GM23338 (cell line): ENCODE data around the gene ZFP36L1. TPM values are rescaled to one million over a fixed set of nuclear protein-coding genes. Genes with fewer than 3 reads are reported as not detected.

ENCODE experiments used
- ATAC-seq: fragments of 200-7000 bp; cut with Tn5 transposase; 3 replicates; pipeline ENCODE4 v1.9.1; 2020
- DNase-seq: peaks from one replicate; pipeline ENCODE4 v3.0.0-alpha.2; 2015; ENCODE audit warnings: low spot score
- H2AFZ ChIP-seq: fragments of 200-600 bp; sonication (generic); 2 replicates; pipeline ENCODE4 v1.8.0; 2016; ENCODE audit warnings: antibody characterized with exemption, mild to moderate bottlenecking, moderate library complexity
- H3F3A ChIP-seq: fragments of 200-600 bp; sonication (generic); replicated peaks from 2 replicates; pipeline ENCODE4 v1.8.0; 2017; ENCODE audit warnings: antibody characterized with exemption, mixed run types, low read depth
- H3K27ac ChIP-seq: fragments of 200-600 bp; sonication (generic); 2 replicates; pipeline ENCODE4 v1.6.1; 2016; ENCODE audit warnings: low read depth
- H3K27me3 ChIP-seq: fragments of 200-600 bp; sonication (generic); 2 replicates; pipeline ENCODE4 v1.8.0; 2016; ENCODE audit warnings: mild to moderate bottlenecking, mixed run types, moderate library complexity; ENCODE audit not compliant: insufficient read depth
- H3K36me3 ChIP-seq: fragments of 200-600 bp; sonication (generic); 2 replicates; pipeline ENCODE4 v1.8.0; 2016; ENCODE audit warnings: mild to moderate bottlenecking; ENCODE audit not compliant: insufficient read depth
- H3K4me1 ChIP-seq: fragments of 200-600 bp; sonication (generic); 2 replicates; pipeline ENCODE4 v1.8.0; 2016; ENCODE audit warnings: mild to moderate bottlenecking, moderate library complexity; ENCODE audit not compliant: insufficient read depth
- H3K4me2 ChIP-seq: fragments of 200-600 bp; sonication (generic); 2 replicates; pipeline ENCODE4 v1.7.1; 2017; ENCODE audit warnings: mixed run types
- H3K4me3 ChIP-seq: fragments of 200-600 bp; sonication (generic); 2 replicates; pipeline ENCODE4 v1.6.1; 2016; ENCODE audit warnings: mixed run types
- H3K79me2 ChIP-seq: fragments of 200-600 bp; sonication (generic); replicated peaks from 2 replicates; pipeline ENCODE4 v1.8.0; 2017; ENCODE audit warnings: mild to moderate bottlenecking; ENCODE audit not compliant: insufficient read depth
- H3K9me2 ChIP-seq: fragments of 200-600 bp; sonication (generic); 2 replicates; pipeline ENCODE4 v1.8.0; 2017; ENCODE audit not compliant: insufficient read depth
- H4K20me1 ChIP-seq: fragments of 200-600 bp; sonication (generic); replicated peaks from 2 replicates; pipeline ENCODE4 v1.8.0; 2017; ENCODE audit warnings: mild to moderate bottlenecking; ENCODE audit not compliant: insufficient read depth
- H3K27ac Mint-ChIP-seq: 2 replicates; pipeline ENCODE4 v1.8.0; 2020; ENCODE audit warnings: inconsistent platforms, mild to moderate bottlenecking, moderate library complexity, mixed read lengths
- H3K27me3 Mint-ChIP-seq: 3 replicates; pipeline ENCODE4 v1.8.0; 2022; ENCODE audit warnings: low read depth, mild to moderate bottlenecking, moderate library complexity, mixed read lengths, inconsistent platforms; ENCODE audit not compliant: insufficient read depth, poor library complexity
- H3K36me3 Mint-ChIP-seq: 3 replicates; pipeline ENCODE4 v1.8.0; 2021; ENCODE audit warnings: low read depth, mild to moderate bottlenecking, inconsistent platforms, moderate library complexity, mixed read lengths
- H3K4me1 Mint-ChIP-seq: 3 replicates; pipeline ENCODE4 v1.8.0; 2020; ENCODE audit warnings: mild to moderate bottlenecking, inconsistent platforms, mixed read lengths
- H3K4me3 Mint-ChIP-seq: 3 replicates; pipeline ENCODE4 v1.8.0; 2021; ENCODE audit warnings: moderate library complexity, mild to moderate bottlenecking, inconsistent platforms, mixed read lengths
- H3K9me3 Mint-ChIP-seq: 3 replicates; pipeline ENCODE4 v1.8.0; 2020; ENCODE audit warnings: moderate library complexity, mild to moderate bottlenecking, inconsistent platforms, mixed read lengths
- CREB1 ChIP-seq: fragments of 250-450 bp; sonication (Bioruptor Pico); IDR thresholded peaks from 2 replicates; pipeline ENCODE4 v1.5.0; 2020; ENCODE audit warnings: low read depth, mild to moderate bottlenecking, moderate library complexity
- EZH2 ChIP-seq: fragments of 200-600 bp; sonication (generic); IDR thresholded peaks from one replicate; pipeline ENCODE4 v1.8.0; 2017; ENCODE audit warnings: antibody characterized with exemption, mild to moderate bottlenecking, low read depth; ENCODE audit not compliant: unreplicated experiment
- EZH2phosphoT487 ChIP-seq: fragments of 200-600 bp; sonication (generic); IDR thresholded peaks from one replicate; pipeline ENCODE4 v1.8.1; 2018; ENCODE audit warnings: antibody characterized with exemption; ENCODE audit not compliant: unreplicated experiment
- JUNB ChIP-seq: IDR thresholded peaks from one replicate; pipeline ENCODE4 v1.6.1; 2016; ENCODE audit warnings: antibody characterized with exemption; ENCODE audit not compliant: unreplicated experiment
- NANOG ChIP-seq: IDR thresholded peaks from 2 replicates; pipeline ENCODE4 v1.6.1; 2016; ENCODE audit warnings: antibody characterized with exemption, borderline replicate concordance
- POLR2AphosphoS5 ChIP-seq: IDR thresholded peaks from 2 replicates; pipeline ENCODE4 v1.6.1; 2016; ENCODE audit warnings: antibody characterized with exemption, low read depth
- STAT1 ChIP-seq: IDR thresholded peaks from one replicate; pipeline ENCODE4 v1.6.1; 2016; ENCODE audit warnings: antibody characterized with exemption; ENCODE audit not compliant: unreplicated experiment
- ZNF114 ChIP-seq: fragments of 250-450 bp; sonication (Bioruptor Pico); IDR thresholded peaks from 2 replicates; pipeline ENCODE4 v1.5.0; 2020; ENCODE audit warnings: mild to moderate bottlenecking, moderate library complexity
- ZNF331 ChIP-seq: fragments of 250-450 bp; sonication (Bioruptor Pico); IDR thresholded peaks from 2 replicates; pipeline ENCODE4 v1.5.0; 2020; ENCODE audit warnings: low read depth, mild to moderate bottlenecking, moderate library complexity
- polyA plus RNA-seq: library from polyadenylated mRNA; unstranded; fragments of >200 nt; fragmentation: Nextera tagmentation; extraction: Ambion mirVana; gene quantifications from 2 replicates; pipeline ENCODE4 v1.2.1, GENCODE V29; 2016
- total RNA-seq: library from RNA; depleted of rRNA; stranded (reverse); fragments of >200 nt; shearing (Covaris generic); gene quantifications from 2 replicates; pipeline ENCODE4 v1.2.3, GENCODE V29; 2014
- TF ChIP-seq, protein P1 (sequence below), 2 experiments: fragments of 200-600 bp in 1 of 2; sonication (generic) in 1 of 2; conservative IDR thresholded peaks; 2 replicates each; pipeline versions ENCODE4 v1.5.1 to v1.6.1; 2016 to 2017; ENCODE audit warnings: antibody characterized with exemption in 2 of 2, low read depth in 2 of 2, mild to moderate bottlenecking in 2 of 2, moderate library complexity in 1 of 2
- TF ChIP-seq, protein P2 (sequence below): fragments of 250-450 bp; sonication (Bioruptor Pico); IDR thresholded peaks from 2 replicates; pipeline ENCODE4 v1.5.0; 2020; ENCODE audit warnings: mild to moderate bottlenecking, moderate library complexity

The ZFP36L1 gene
- total and polyA plus RNA-seq, 2 experiments from 2014 or later, result 148 to 382 TPM

DNA sequence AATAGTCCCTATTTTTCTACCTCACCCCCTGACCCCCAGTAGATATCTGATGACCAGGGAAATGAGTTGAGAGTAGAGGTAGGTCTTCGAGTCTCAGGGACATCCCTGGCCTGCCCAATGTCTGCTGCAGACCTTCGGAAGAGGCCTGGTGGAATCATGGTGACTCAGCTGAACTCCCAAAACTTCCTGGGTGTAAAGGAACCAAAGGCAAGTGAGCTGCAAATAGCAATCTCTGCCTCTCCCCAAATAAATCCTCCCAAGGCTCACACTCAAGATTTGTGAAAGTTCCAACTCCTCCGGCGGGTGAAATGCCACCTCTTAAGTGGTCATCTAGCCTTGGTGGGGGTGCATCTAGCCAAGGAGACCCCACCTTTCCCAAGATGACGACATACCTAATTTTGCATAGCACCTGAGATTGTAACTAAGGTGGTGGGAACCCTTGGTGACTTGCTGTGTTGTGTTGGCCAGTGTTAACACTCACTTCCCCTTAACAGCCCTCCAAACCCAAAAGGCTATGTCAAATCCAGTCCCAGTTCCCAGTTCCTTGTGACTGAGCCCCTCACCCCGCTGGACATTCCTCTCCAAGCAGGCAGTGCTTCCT is 6.3 kb downstream of the ZFP36L1 start:
- Mint-ChIP-seq H3K4me1 (peaks cover 41% of the 10 kb centered on the region), H3K36me3 (peaks cover 55% of the 10 kb centered on the region), H3K27me3 (peaks cover 41% of the 10 kb centered on the region), H3K9me3 (peaks cover 8% of the 10 kb centered on the region), H3K27ac (peak overlapping the region; percentile 75), H3K4me3 (no peak overlapping the region; the same call in 2 of the 3 replicates)
- Histone ChIP-seq H3K79me2 (peaks cover 26% of the 10 kb centered on the region), H3K4me3 (no peak overlapping the region), H3F3A (peaks cover 41% of the 10 kb centered on the region), H3K9me2 (peaks cover 17% of the 10 kb centered on the region), H3K4me1 (peaks cover 12% of the 10 kb centered on the region; the same call in 1 of the 2 replicates), H3K27ac (peak overlapping the region; percentile 85), H3K36me3 (peaks cover 28% of the 10 kb centered on the region), H4K20me1 (peaks cover 13% of the 10 kb centered on the region), H3K27me3 (no peaks in the 10 kb centered on the region), H3K4me2 (no peak overlapping the region), H2AFZ (no peak overlapping the region)
- DNase-seq, result peak; percentile 62
- TF ChIP-seq POLR2AphosphoS5, result peak; percentile 83
- no peak for TF ChIP-seq EZH2
- ATAC-seq, result peak; percentile 14

DNA sequence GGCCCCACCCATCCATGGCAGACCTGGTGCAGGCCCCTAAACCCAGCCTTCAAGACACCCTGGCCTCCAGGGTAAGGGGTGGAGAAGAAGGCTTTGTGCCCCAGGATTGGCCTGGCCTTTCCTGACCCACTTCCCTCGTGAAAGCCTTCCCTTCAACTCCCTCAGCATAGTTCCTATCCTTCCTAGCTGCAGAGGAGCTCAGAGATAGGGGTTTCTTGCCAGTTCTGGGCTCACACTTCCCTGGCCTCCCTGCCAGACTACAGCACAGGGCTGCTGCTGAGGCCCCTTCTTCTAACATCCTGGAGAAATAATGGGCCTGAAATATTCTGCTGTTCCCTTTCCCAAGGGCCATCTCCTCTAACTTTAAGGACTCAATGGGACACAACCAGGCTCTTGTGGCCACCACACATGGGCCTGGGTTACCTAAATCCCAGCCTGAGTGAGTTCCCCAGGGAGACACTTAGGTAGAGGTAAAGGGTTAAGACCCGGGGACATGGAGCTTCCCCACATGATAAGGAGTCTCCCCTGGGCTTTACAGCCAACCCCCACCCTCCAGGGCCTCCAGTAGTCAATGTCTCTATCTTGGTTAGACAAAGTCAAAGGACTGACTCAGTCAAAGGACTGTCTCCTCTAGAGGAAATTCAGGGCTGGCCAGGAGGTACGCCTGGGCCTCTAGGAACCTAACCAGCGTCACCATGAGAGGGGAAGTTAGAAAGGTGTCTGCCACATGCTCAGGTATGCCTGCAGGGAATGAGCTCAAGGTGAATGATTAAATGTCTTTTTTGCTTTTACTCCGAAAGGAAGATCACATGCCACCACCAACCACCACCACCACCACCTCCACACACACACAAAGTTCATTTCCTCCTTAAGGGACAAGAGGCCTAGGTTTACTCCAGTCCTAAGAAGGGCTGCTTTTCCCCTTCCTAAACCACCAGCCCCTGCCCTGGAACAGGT is 7.1 kb downstream of the ZFP36L1 start:
- Histone ChIP-seq H3K27ac (peak overlapping the region; percentile 85), H3K27me3 (no peaks in the 10 kb centered on the region), H4K20me1 (peaks cover 5% of the 10 kb centered on the region), H3K4me1 (peaks cover 12% of the 10 kb centered on the region; the same call in 1 of the 2 replicates), H3K79me2 (peaks cover 19% of the 10 kb centered on the region), H2AFZ (no peak overlapping the region), H3K4me2 (no peak overlapping the region), H3K36me3 (peaks cover 21% of the 10 kb centered on the region), H3F3A (peaks cover 33% of the 10 kb centered on the region), H3K4me3 (no peak overlapping the region), H3K9me2 (peaks cover 17% of the 10 kb centered on the region)
- Mint-ChIP-seq H3K27ac (peak overlapping the region; percentile 75), H3K4me1 (peaks cover 45% of the 10 kb centered on the region), H3K9me3 (peaks cover 4% of the 10 kb centered on the region), H3K4me3 (no peak overlapping the region), H3K36me3 (peaks cover 48% of the 10 kb centered on the region), H3K27me3 (peaks cover 35% of the 10 kb centered on the region)
- no peak for TF ChIP-seq ZNF331
- TF ChIP-seq ZNF114 (CRISPR knock-in tag), result no peak
- TF ChIP-seq NANOG, result no peak
- TF ChIP-seq, protein P1, sequence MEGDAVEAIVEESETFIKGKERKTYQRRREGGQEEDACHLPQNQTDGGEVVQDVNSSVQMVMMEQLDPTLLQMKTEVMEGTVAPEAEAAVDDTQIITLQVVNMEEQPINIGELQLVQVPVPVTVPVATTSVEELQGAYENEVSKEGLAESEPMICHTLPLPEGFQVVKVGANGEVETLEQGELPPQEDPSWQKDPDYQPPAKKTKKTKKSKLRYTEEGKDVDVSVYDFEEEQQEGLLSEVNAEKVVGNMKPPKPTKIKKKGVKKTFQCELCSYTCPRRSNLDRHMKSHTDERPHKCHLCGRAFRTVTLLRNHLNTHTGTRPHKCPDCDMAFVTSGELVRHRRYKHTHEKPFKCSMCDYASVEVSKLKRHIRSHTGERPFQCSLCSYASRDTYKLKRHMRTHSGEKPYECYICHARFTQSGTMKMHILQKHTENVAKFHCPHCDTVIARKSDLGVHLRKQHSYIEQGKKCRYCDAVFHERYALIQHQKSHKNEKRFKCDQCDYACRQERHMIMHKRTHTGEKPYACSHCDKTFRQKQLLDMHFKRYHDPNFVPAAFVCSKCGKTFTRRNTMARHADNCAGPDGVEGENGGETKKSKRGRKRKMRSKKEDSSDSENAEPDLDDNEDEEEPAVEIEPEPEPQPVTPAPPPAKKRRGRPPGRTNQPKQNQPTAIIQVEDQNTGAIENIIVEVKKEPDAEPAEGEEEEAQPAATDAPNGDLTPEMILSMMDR (conservative IDR thresholded peaks at IDR 0.05; ENCODE audit: low read depth in 2 of 2), result no peak
- TF ChIP-seq EZH2, result no peak
- TF ChIP-seq, protein P2, sequence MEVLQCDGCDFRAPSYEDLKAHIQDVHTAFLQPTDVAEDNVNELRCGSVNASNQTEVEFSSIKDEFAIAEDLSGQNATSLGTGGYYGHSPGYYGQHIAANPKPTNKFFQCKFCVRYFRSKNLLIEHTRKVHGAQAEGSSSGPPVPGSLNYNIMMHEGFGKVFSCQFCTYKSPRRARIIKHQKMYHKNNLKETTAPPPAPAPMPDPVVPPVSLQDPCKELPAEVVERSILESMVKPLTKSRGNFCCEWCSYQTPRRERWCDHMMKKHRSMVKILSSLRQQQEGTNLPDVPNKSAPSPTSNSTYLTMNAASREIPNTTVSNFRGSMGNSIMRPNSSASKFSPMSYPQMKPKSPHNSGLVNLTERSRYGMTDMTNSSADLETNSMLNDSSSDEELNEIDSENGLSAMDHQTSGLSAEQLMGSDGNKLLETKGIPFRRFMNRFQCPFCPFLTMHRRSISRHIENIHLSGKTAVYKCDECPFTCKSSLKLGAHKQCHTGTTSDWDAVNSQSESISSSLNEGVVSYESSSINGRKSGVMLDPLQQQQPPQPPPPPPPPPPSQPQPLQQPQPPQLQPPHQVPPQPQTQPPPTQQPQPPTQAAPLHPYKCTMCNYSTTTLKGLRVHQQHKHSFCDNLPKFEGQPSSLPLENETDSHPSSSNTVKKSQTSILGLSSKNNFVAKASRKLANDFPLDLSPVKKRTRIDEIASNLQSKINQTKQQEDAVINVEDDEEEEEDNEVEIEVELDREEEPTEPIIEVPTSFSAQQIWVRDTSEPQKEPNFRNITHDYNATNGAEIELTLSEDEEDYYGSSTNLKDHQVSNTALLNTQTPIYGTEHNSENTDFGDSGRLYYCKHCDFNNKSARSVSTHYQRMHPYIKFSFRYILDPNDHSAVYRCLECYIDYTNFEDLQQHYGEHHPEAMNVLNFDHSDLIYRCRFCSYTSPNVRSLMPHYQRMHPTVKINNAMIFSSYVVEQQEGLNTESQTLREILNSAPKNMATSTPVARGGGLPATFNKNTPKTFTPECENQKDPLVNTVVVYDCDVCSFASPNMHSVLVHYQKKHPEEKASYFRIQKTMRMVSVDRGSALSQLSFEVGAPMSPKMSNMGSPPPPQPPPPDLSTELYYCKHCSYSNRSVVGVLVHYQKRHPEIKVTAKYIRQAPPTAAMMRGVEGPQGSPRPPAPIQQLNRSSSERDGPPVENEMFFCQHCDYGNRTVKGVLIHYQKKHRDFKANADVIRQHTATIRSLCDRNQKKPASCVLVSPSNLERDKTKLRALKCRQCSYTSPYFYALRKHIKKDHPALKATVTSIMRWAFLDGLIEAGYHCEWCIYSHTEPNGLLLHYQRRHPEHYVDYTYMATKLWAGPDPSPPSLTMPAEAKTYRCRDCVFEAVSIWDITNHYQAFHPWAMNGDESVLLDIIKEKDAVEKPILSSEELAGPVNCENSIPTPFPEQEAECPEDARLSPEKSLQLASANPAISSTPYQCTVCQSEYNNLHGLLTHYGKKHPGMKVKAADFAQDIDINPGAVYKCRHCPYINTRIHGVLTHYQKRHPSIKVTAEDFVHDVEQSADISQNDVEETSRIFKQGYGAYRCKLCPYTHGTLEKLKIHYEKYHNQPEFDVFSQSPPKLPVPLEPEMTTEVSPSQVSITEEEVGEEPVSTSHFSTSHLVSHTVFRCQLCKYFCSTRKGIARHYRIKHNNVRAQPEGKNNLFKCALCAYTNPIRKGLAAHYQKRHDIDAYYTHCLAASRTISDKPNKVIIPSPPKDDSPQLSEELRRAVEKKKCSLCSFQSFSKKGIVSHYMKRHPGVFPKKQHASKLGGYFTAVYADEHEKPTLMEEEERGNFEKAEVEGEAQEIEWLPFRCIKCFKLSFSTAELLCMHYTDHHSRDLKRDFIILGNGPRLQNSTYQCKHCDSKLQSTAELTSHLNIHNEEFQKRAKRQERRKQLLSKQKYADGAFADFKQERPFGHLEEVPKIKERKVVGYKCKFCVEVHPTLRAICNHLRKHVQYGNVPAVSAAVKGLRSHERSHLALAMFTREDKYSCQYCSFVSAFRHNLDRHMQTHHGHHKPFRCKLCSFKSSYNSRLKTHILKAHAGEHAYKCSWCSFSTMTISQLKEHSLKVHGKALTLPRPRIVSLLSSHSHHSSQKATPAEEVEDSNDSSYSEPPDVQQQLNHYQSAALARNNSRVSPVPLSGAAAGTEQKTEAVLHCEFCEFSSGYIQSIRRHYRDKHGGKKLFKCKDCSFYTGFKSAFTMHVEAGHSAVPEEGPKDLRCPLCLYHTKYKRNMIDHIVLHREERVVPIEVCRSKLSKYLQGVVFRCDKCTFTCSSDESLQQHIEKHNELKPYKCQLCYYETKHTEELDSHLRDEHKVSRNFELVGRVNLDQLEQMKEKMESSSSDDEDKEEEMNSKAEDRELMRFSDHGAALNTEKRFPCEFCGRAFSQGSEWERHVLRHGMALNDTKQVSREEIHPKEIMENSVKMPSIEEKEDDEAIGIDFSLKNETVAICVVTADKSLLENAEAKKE, result no peak
- no peak for TF ChIP-seq EZH2phosphoT487
- TF ChIP-seq JUNB, result no peak
- TF ChIP-seq POLR2AphosphoS5, result no peak
- no peak for TF ChIP-seq CREB1 (CRISPR knock-in tag)
- no peak for TF ChIP-seq STAT1
- DNase-seq (peak; percentile 24), ATAC-seq (peak; percentile 4)
